K562 (cell line): ENCODE data around the gene POLR2L. TPM values are rescaled to one million over a fixed set of nuclear protein-coding genes. Genes with fewer than 3 reads are reported as not detected.

Source experiments
- CAMTA2 ChIP-seq: fragments of 250-450 bp; sonication (Bioruptor Pico); conservative IDR thresholded peaks from 2 replicates; pipeline ENCODE4 v1.5.1; 2022
- CC2D1A ChIP-seq: fragments of 450-650 bp; IDR thresholded peaks from 2 replicates; pipeline ENCODE4 v1.6.1; 2017; ENCODE audit warnings: mild to moderate bottlenecking
- ELF4 ChIP-seq: fragments of 450-650 bp; formaldehyde crosslinking; IDR thresholded peaks from 2 replicates; pipeline ENCODE4 v1.4.0; 2022; ENCODE audit warnings: missing genetic modification characterization
- KAT7 ChIP-seq: sonication (generic); formaldehyde crosslinking; IDR thresholded peaks from 2 replicates; pipeline ENCODE4 v1.8.0; 2022; ENCODE audit warnings: missing genetic modification reagents, mild to moderate bottlenecking, borderline replicate concordance
- KLF16 ChIP-seq: IDR thresholded peaks from 2 replicates; pipeline ENCODE4 v1.6.1; 2016; ENCODE audit warnings: antibody characterized with exemption
- MITF ChIP-seq: IDR thresholded peaks from 2 replicates; pipeline ENCODE4 v1.6.1; 2014; ENCODE audit warnings: antibody characterized with exemption
- PHF21A ChIP-seq: fragments of 450-650 bp; IDR thresholded peaks from 2 replicates; pipeline ENCODE4 v1.6.1; 2017; ENCODE audit warnings: low read depth, borderline replicate concordance
- POLR2G ChIP-seq: fragments of 200-400 bp; formaldehyde crosslinking; IDR thresholded peaks from 2 replicates; pipeline ENCODE4 v1.6.1; 2017; ENCODE audit warnings: low read depth, mild to moderate bottlenecking, antibody characterized with exemption, low read length, moderate library complexity
- RBM17 ChIP-seq: fragments of 200-400 bp; formaldehyde crosslinking; IDR thresholded peaks from 2 replicates; pipeline ENCODE4 v1.6.1; 2017; ENCODE audit warnings: low read depth, mild to moderate bottlenecking, low read length, borderline replicate concordance
- RBM25 ChIP-seq: fragments of 200-400 bp; formaldehyde crosslinking; IDR thresholded peaks from 2 replicates; pipeline ENCODE4 v1.6.1; 2018; ENCODE audit warnings: low read length, low read depth, moderate library complexity; ENCODE audit not compliant: severe bottlenecking
- RUNX1 ChIP-seq: sonication (generic); IDR thresholded peaks from 2 replicates; pipeline ENCODE4 v1.6.1; 2016; ENCODE audit warnings: antibody characterized with exemption, low read depth
- SIRT6 ChIP-seq: IDR thresholded peaks from one replicate; pipeline ENCODE4 v1.6.1; 2012; ENCODE audit warnings: low read depth, mild to moderate bottlenecking, control low read depth, inconsistent platforms, low read length, moderate library complexity
- USF2 ChIP-seq: sonication (generic); formaldehyde crosslinking; IDR thresholded peaks from 2 replicates; pipeline ENCODE4 v1.5.0; 2020; ENCODE audit warnings: missing genetic modification reagents
- XRCC5 ChIP-seq: fragments of 200-400 bp; formaldehyde crosslinking; IDR thresholded peaks from 2 replicates; pipeline ENCODE4 v1.6.1; 2017; ENCODE audit warnings: low read depth, mild to moderate bottlenecking, low read length
- ZMIZ1 ChIP-seq, 2 experiments: fragments of 150-350 bp in 1 of 2; IDR thresholded peaks; 2 replicates each; pipeline ENCODE4 v1.6.1; 2012 to 2016; ENCODE audit warnings: low read depth in 2 of 2, low read length in 2 of 2, mild to moderate bottlenecking in 1 of 2, moderate library complexity in 1 of 2
- ZNF217 ChIP-seq: sonication (generic); formaldehyde crosslinking; IDR thresholded peaks from 2 replicates; pipeline ENCODE4 v1.8.0; 2022; ENCODE audit warnings: mild to moderate bottlenecking, missing genetic modification reagents
- ZNF311 ChIP-seq: fragments of 250-450 bp; sonication (Bioruptor Pico); IDR thresholded peaks from 2 replicates; pipeline ENCODE4 v1.4.0; 2020; ENCODE audit warnings: mild to moderate bottlenecking, moderate library complexity
- ZNF444 ChIP-seq: fragments of 250-450 bp; sonication (Bioruptor Pico); IDR thresholded peaks from 2 replicates; pipeline ENCODE4 v1.4.0; 2020; ENCODE audit warnings: mild to moderate bottlenecking, moderate library complexity
- polyA plus RNA-seq, 8 experiments: library from polyadenylated mRNA; depleted of rRNA in 4 of 8; stranded (reverse) in 5 of 8; unstranded in 3 of 8; fragments of >200 nt; fragmentation: Nextera tagmentation in 2 of 8; fragmentation: Illumina TruSeq in 1 of 8; extraction: Ambion mirVana in 2 of 8; extraction: Trizol in 1 of 8; gene quantifications; 2 replicates each; pipeline versions ENCODE4 v1.2.1 to v1.2.3, GENCODE V29; 2011 to 2014; ENCODE audit warnings: inconsistent platforms in 1 of 8, missing spikeins in 1 of 8
- total RNA-seq, 7 experiments: library from RNA; depleted of rRNA in 6 of 7; stranded (reverse); fragments of >200 nt in 6 of 7; fragmentation: Illumina TruSeq in 2 of 7; extraction: Trizol in 2 of 7; gene quantifications; 2 replicates each; pipeline versions ENCODE4 v1.2.1 to v1.2.3, GENCODE V29; 2011 to 2021; ENCODE audit warnings: low replicate concordance in 1 of 7

POLR2L gene
- total and polyA plus RNA-seq, 9 of the 15 experiments (the other 6 are each of a cell fraction or from before 2014, with no cell fraction given) = 38.3 to 688 (median 108) TPM

GRCh38 chr11:875769-876301, 33.5 kb upstream of the POLR2L start (continued):
- TF ChIP-seq XRCC5 (0 out of 2 replicates have a peak, but pooled peaks have one; percentile 18), RBM17 (no peak), CAMTA2 (CRISPR knock-in tag) (no peak), KLF16 (peak; percentile 89), USF2 (CRISPR knock-in tag) (no peak), MITF (0 out of 2 replicates have a peak, but pooled peaks have one; percentile 12), POLR2G (no peak; the same call in 1 of the 2 replicates), PHF21A (0 out of 2 replicates have a peak, but pooled peaks have one; percentile 18), ZNF217 (CRISPR knock-in tag) (no peak), CC2D1A (peak; percentile 77; the same call in 1 of the 2 replicates), ZNF444 (CRISPR knock-in tag) (no peak), RUNX1 (peak; percentile 90; the same call in 1 of the 2 replicates), KAT7 (CRISPR knock-in tag) (0 out of 2 replicates have a peak, but pooled peaks have one; percentile 42), ZMIZ1 (IDR thresholded peaks at IDR 0.05; ENCODE audit: low read depth in 2 of 2, low read length in 2 of 2) (peak in 1 of 2 experiments; percentile 86; a peak in 2 of 4 replicates), SIRT6 (no peak), RBM25 (no peak), ZNF311 (CRISPR knock-in tag) (no peak), ELF4 (peak; percentile 46; the same call in 1 of the 2 replicates)
